IPS DF 4.7 (cell line): ENCODE data around the gene SART1.
A peak's percentile ranks its signal among the peaks of the same experiment; 100 is the strongest.

Experiments used
- DNase-seq: peaks from one replicate; pipeline ENCODE4 v3.0.0-alpha.2; 2013; ENCODE audit warnings: low spot score; ENCODE audit errors: extremely low read depth

Gene SART1

DNA sequence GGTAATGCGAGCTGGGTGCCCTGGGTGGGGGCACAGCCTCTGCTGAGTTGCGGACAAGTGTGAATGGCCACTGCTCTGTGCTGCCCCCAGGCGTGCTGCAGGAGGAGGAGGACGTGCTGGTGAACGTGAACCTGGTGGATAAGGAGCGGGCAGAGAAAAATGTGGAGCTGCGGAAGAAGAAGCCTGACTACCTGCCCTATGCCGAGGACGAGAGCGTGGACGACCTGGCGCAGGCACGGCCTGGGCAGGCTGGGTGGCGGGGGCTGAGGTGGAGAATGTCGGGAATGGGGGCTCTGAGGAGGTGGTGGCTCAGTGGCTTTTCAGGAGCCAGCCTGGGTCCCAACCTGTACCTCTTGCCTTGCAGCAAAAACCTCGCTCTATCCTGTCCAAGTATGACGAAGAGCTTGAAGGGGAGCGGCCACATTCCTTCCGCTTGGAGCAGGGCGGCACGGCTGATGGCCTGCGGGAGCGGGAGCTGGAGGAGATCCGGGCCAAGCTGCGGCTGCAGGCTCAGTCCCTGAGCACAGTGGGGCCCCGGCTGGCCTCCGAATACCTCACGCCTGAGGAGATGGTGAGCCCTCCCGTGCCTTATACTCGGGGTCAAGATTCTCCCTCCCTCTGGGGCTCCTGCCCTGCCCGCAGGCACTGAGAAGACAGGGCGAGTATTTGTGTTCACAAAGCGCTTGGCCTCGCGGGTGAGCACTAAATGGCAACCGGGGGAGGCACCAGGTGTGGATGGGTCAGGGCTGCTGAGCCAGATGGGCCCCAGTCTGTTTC is 4.6 kb downstream of the SART1 start:
- DNase-seq: no peak

DNA sequence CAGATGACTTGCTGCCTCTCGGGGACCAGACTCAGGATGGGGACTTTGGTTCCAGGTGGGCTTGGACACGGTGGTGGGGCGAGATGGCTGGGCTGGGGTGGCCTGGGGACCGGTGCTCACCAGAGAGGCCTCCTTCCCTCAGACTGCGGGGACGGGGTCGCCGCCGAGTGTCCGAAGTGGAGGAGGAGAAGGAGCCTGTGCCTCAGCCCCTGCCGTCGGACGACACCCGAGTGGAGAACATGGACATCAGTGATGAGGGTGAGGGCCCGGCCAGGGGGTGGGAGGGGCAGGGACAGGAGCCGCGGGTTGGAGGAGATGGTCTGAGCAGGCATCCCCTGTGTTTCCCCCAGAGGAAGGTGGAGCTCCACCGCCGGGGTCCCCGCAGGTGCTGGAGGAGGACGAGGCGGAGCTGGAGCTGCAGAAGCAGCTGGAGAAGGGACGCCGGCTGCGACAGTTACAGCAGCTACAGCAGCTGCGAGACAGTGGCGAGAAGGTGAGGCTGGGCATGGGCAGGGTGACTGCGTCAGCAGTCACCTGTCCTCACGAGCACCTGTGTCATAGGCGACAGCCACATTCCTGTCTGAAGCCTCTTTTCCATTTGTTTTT is 5.9 kb downstream of the SART1 start:
- no peak for DNase-seq

DNA sequence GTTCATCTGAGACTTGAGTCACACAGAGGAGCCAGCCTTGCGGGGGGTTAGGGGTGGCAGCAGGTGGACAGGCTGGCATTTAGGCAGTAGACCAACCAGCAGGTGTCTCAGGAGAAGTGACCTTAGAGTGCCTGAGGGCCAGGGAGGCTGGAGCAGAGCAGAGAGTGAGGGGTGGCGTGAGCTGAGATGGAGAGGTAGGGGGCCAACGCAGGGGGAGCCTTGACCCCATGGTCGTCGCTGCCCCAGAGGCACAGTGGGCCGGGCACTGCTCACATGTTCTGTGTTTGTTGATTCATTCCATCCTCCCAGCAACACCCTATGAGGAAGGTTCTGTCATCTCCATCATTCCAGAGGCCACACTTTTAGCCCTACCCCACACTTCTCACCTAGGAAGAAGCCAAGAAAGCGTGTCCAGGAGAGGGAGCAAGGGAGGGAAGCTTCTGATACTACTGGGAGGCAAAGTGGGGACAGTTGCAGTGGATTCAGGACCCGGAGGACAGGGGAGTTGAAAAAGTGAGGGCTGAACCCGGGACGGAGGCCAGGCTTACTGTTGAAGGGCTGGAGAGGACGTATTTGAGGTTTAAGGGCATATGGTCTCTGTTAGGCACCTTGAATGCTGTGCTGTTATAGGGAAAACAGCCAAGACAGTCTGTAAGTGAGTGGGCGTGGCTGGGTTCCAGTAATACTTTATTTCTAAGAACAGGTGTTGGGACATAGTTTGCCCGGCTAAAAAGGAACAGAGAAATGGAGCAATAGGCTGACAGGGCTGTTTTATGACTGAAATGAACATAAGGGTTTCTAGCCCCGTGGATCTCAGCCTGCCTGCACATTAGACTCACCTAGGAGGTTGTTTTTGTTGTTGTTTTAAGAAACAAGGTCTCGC is 7.3 kb downstream of the SART1 start:
- DNase-seq: no peak

DNA sequence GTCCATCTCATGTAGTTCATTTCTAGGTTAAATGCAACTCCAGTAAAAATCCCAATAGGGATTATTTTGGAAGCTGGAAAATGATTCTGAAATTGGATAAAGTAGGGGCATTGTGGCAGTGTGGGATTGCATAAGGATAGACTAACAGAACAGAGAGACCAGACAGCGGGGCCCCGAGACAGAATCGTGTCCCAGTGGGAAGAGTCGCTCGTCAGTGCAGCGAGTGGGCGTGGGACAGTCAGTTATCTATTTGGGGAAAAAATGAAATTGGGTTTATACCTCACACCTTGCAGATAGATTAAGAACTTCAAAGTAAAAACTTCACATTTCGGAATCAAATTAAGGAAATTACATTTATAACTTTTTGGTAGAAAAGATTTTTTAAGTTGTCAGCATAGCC is 10.6 kb downstream of the SART1 start:
- no peak for DNase-seq

DNA sequence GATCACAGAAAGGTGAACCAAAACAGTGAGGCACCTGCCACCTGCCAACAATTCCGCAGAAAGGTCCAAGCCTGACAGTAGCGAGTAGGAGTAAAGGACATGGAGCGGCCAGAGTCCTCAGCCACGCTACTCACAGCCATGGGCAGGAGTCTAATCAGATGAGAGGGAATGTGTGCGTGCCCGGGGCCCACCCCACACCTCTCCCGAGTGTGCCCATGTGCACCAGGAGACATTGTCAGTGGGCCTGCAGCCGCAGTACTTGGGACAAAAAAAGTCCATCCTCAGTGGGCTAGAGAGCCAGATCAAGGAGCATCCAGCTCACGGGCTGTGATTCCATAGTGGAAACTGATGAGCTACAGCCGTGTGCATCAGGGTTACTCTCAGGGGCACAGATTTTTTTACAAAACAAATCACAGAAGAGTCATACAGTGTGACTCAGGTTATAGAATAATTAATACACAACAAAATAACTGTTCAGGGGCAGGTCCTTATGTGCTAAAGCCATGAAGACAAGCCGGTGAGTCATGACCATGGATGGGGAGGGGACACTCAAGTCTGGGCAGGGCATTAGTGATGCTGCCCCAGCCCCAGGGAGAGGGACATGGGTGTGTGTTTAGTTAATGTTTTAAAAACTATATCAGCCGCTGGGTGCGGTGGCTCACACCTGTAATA is 12.0 kb downstream of the SART1 start:
- no peak for DNase-seq

DNA sequence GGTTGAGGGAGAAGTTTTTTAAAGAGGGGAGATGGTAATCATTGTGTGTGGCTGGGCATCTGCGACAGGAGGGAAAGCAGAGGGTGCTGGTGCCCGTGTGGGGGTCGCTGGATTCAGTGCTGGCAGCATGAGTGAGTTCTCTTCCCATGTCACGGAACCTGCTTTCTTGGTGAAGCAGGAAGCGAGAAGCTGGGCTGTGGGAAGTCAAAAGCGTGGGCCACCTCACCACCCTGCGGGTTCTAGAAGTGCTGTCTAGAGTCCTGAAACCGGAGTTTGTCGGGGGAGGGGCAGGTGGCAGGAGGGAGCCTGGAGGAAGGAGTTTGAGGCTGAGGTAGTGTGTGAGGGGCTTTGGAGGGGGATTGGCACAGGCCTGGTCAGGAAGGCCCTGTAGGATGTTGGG is 14.2 kb downstream of the SART1 start:
- DNase-seq: no peak

DNA sequence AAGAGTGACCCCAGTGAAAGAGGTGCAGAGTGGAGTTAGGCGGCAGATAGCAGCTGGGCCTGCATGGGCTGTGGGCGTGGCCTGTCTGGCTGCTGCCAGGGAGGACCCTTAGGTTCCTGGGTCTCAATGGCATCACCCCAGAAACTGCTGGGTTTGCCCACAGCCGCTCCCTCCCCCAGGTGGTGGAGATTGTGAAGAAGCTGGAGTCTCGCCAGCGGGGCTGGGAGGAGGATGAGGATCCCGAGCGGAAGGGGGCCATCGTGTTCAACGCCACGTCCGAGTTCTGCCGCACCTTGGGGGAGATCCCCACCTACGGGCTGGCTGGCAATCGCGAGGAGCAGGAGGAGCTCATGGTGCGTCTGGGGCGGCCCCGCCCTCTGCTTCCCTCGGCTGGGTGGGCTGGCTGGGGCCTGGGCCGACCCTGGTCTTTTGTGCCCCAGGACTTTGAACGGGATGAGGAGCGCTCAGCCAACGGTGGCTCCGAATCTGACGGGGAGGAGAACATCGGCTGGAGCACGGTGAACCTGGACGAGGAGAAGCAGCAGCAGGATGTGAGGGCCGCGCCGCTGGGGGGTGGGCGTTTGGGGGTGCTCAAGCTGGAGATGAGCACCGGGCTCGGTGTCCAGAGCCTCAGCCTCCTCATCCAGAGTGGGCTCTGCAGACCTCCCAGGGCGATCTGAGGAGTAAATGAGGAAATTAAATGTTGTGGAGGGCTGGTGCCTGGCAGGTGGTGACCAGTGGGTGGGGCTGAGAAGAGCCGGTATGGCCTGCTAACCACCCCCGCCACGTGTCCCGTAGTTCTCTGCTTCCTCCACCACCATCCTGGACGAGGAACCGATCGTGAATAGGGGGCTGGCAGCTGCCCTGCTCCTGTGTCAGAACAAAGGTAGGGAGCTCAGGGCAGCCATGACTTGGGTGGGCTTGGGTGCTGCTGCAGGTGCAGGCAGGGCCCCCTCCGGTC is 15.0 kb downstream of the SART1 start:
- no peak for DNase-seq

DNA sequence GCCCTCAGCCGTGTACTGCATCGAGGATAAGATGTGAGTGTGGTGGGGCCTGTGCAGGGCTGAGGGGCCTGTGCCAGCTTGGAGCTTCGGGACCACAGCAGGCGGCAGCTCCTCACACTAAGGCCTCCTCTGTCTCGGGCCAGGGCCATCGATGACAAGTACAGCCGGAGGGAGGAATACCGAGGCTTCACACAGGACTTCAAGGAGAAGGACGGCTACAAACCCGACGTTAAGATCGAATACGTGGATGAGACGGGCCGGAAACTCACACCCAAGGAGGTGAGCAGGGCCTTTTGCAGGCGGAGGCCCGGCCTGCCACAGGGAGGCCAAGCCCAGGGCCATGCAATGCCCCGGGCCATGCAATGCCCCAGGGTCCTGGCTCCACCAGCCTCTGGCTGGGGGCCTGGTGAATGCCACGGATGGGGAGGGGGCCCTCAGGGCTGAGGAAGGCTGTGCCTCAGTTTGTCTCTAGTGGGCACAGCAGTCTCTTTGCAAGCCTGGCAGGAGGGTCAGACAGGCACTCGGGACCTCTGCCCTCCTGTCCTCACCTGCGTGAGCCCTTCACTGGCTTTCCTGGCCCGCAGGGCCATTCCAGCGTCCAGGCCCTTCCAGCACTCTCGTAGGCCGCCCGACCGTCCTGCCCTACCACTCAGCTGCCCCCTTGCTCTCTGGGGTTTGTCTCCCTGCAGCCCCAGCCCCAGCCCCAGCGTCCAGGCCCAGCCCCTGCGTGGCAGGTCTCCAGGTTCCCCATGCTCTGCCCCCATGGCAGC is 16.3 kb downstream of the SART1 start:
- DNase-seq: no peak

DNA sequence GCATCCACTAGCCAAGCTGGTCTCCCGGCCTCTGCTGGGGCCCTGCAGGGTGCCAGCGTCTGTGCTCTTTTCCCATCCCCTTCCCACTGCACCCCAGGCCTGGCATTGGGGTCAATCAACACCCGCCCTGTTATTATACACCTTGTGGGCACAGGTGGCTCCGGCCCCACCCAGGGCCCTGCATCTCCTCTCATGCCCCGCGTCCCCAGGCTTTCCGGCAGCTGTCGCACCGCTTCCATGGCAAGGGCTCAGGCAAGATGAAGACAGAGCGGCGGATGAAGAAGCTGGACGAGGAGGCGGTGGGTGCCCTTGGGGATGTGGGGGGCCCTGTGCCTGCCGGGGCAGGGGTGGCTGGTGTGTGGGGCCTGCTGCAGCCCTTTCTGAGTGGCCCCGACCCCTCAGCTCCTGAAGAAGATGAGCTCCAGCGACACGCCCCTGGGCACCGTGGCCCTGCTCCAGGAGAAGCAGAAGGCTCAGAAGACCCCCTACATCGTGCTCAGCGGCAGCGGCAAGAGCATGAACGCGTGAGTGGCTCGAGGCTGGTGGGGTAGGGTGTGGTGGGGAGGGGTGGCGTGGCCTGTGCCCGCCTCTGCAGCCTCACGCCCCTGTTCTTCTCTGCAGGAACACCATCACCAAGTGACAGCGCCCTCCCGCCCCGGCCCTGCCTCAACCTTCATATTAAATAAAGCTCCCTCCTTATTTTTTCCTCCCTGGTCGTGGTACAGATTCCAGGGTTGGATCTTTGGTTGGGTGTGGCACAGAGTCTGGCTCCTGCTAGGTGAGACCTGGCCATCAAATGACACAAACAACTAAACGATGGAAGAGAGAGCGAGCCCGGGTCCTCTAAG is 17.1 kb downstream of the SART1 start:
- DNase-seq: no peak

DNA sequence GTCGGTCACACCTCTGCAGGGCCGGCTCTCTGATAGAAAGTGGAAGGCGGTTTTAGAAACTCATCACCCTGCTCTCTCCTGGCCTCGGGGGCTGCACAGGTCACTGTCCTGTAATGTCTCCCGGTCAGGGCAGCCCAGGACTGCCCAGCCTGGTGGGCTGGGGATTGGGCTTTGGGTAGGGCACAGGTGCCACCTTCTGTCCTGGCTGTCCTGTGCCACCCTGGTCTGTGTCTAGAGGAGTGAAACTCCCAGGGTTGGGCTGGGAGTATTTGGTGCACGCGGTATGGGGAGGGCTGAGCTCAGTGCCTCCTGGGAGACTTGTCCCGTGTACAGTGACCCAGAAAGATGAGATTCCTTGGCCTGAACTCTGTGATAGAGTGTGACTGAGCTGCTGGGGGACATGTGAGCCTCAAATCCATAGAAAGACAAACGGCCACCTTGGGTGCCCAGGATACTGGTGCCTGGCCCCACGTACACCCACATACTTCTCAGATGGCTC is 17.8 kb downstream of the SART1 start:
- no peak for DNase-seq

DNA sequence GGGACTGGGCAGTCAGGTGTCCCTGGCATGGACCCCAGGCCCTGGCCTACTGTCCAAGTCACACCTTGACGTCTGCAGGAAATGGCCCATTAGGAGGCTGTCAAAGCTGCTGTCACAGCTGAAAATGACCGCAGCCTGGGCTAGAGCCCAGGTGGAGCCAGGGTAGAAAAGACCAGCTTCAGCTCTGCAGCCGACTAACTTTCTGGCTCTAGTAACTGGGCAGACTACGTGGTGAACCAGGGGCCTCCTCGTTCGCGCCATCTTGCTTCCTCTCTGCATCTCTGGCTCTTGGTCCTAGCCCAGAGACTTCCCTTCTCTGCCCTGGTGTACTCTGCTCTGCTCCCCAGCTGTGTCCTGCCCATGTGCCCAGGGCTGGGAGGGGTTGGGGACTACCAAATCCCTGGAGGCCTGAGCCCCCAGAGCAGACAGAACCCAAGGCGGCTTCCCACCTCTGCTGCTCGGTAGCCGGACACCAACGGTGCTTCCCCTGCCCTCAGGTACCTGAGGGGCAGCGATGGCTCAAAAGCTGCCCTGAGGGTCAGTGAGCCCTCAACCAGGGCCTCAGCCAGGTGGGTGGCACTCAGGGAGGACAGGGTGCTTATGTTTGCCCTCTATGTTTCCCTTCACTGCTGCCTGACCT is 19.7 kb downstream of the SART1 start:
- no peak for DNase-seq

DNA sequence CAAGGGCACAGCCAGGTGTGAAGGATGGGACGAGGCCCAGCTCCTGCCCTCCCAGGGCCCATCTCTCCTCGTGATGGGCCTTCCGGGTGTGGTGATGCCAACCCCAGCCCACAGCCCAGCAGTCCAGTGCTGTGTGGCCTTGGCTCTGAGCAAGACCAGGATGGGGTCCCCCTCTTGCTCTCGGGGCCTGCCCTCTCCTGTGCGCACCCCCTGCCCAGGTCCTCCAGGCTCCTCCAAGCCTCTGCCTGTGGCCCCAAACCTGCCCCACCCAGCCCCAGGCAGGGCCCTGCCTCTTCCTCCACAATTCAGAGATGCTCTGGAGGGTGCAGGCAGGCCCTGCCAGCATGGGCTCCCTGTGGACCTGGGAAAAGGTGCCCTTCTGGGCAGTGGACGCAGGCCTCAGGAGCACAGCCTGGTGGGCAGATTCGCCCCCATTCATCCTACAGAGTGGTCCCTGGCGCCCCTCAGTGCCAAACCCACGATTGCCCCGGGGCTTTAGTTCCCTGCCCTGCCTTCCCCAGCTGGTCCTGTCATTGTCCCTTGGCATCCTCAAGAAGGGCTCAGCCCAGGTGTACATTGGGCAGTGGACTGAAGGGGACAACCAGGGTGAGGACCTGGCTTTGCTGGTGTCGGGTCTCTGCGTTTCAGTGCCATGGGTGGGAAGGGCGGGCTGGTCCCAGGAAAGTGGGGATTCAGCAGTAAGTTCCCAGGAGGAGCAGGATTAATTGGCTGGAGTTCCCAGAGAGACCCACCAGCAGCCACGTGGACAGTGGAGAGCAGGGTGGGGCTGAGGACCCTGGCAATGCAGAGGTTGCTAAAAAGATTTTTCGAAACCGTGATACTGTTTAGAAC is 20.7 kb downstream of the SART1 start:
- DNase-seq: no peak

DNA sequence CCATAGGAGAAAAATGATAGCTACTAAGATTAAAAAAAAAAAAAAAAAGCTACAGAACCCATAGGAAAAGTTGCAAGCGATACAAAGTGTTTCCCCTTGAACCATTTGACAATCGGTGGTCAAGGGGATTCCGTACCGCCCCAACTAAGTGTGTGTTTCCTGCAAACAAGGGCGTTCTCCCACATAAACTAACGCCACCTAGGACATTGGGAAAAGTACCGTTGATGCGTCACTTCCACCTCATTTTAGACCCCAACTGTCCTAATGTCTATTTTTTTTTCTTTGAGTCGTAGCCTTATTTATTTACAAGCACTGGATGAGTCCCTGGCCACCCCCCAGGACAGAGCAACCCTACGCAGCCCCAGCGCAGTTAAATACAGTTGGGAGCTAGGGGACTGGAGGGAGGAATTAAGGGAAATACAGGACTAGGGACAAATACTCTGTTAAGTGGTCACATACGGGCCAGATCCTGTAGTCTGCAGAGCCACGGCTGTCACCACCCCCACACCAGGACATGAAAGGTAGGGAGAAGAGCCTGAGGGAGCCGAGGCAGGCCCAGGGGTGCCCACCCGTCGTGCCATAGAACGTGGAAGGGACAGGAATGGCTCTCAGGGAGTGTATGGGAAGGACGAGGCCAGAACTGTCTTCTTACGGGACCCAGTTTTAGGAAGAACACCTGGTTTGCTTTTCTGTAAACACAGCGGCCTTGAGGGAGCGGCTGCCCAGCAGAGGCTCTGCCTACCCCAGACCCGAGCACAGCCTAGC is 21.5 kb downstream of the SART1 start:
- no peak for DNase-seq

DNA sequence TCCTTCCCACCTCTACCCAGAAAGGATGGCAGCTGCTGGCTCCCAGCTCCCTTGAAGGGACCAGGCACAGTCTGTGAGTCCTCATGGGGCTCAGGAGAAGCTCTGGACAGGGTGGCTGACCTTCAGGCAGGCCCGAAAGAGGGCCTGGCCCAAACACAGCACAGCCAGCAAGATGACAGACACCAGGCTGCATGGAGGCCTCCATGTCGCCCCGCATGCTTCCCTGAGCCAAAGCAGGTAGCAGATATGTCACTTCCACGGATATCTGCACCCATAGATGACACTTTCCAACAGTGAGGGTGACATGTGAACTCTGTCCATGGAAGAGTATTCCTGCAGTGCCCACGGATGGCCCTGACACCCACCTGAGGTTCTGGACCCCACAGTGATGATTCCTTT is 22.1 kb downstream of the SART1 start:
- no peak for DNase-seq

DNA sequence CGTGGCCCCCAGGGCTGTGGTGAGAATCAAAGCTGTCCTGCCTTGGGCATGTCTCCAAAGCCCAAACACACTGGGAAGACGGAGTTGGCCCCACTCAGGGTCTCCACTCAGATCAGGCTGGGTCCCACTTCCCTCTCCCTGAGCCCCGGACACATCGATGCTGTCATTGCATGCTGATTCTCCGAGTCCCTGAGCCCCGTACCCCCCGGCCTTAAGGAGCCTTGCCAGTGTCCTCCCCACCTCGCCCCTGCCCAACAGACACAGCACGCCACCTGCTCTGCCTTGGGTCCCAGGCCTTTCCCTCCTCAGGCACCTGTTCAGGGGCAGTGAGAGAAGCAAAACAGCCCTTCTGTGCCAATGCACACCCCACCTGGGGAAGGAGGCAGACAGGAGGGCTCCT is 25.8 kb downstream of the SART1 start:
- DNase-seq: no peak

DNA sequence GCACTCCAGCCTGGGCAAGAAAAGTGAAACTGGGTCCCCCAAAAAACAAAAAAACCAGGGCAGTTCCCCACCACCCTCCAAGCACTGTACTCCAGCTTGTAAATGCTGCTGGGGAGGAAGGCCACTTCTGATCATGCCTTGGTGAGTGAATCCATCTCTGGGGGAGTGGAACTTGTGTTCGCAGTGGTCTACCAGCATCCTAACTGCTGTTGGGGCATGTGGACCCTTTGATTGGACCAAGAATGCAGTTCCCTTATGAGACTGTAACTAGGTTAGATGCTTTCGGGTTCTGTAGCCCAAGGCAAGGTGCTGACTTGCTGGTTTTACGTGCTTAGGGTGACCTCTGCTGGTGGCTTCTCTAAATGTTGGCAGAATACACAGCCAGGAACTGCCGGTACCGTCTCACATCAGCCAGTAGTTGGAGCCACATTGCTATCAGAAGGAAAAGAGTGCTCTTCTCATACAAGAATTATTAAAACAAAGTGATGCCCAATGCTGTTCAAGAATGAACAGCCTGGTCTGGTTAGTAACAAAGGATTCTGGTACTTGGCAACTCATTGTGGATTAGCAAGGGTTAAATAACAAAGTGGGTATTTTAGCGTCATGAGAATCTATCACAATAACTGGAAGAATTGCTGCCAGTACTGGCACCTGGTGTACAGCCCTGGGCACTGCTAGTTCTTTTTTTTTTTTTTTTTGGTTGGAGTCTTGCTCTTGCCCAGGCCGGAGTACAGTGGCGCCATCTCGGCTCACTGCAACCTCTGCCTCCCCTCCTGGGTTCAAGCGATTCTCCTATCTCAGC is 27.5 kb downstream of the SART1 start:
- DNase-seq: peak; percentile 93
